HG03439 (cell line): Measurements from ENCODE around the gene LARGE1.

Source experiments
- ATAC-seq: cut with Tn5 transposase; IDR thresholded peaks from one replicate; pipeline ENCODE4 v1.9.1; 2021; ENCODE audit warnings: mild to moderate bottlenecking, moderate library complexity; ENCODE audit not compliant: unreplicated experiment

Gene LARGE1

GRCh38 chr22:33828302-33828701 is 92.0 kb downstream of the LARGE1 start:
- ATAC-seq = no peak

GRCh38 chr22:33825761-33826160 is 94.5 kb downstream of the LARGE1 start:
- ATAC-seq = no peak

GRCh38 chr22:33823552-33823951 is 96.7 kb downstream of the LARGE1 start:
- no peak for ATAC-seq

GRCh38 chr22:33821290-33821689 is 99.0 kb downstream of the LARGE1 start:
- ATAC-seq = no peak

- no peak for ATAC-seq
Measured at GRCh38 chr22:33819743-33820142, 100.5 kb downstream of the LARGE1 start.

- no peak for ATAC-seq
Measured at GRCh38 chr22:33817512-33818127, 102.7 kb downstream of the LARGE1 start.

GRCh38 chr22:33812360-33812977 is 107.8 kb downstream of the LARGE1 start:
- no peak for ATAC-seq

- ATAC-seq = no peak
Measured at GRCh38 chr22:33811686-33812085, 108.6 kb downstream of the LARGE1 start.

GRCh38 chr22:33811208-33811607 is 109.1 kb downstream of the LARGE1 start:
- no peak for ATAC-seq

- ATAC-seq = no peak
Measured at GRCh38 chr22:33807470-33807869, 112.8 kb downstream of the LARGE1 start.

- ATAC-seq = no peak
Measured at GRCh38 chr22:33806191-33806590, 114.1 kb downstream of the LARGE1 start.

GRCh38 chr22:33803371-33804282 is 116.6 kb downstream of the LARGE1 start:
- no peak for ATAC-seq

- ATAC-seq = no peak
Measured at GRCh38 chr22:33798401-33798800, 121.9 kb downstream of the LARGE1 start.

- ATAC-seq = no peak
Measured at GRCh38 chr22:33796494-33796893, 123.8 kb downstream of the LARGE1 start.

- ATAC-seq = no peak
Measured at GRCh38 chr22:33793475-33793874, 126.8 kb downstream of the LARGE1 start.

- no peak for ATAC-seq
Measured at GRCh38 chr22:33792832-33793231, 127.4 kb downstream of the LARGE1 start.

- no peak for ATAC-seq
Measured at GRCh38 chr22:33789690-33790253, 130.5 kb downstream of the LARGE1 start.

- no peak for ATAC-seq
Measured at GRCh38 chr22:33788927-33789326, 131.3 kb downstream of the LARGE1 start.

GRCh38 chr22:33787645-33788456 is 132.4 kb downstream of the LARGE1 start:
- no peak for ATAC-seq

GRCh38 chr22:33786149-33786548 is 134.1 kb downstream of the LARGE1 start:
- ATAC-seq = no peak
